Measurements from ENCODE around the gene DNAH7. TPM values are rescaled to one million over a fixed set of nuclear protein-coding genes. Genes with fewer than 3 reads are reported as not detected.

Gene DNAH7
- total RNA-seq, 1 experiment from 2014 or later = 0.09 TPM

- no peak overlapping the region for H2BK5ac ChIP-seq (ENCODE audit: insufficient read length, low read length)
- no CpG with 5 or more reads among the region's 4 CpGs for whole genome bisulfite sequencing (ENCODE audit: extremely low coverage, insufficient read length, low lambda C conversion rate)
- H3K4ac ChIP-seq (ENCODE audit: low read depth, low read length) = no peak overlapping the region
- Mint-ChIP-seq H3K9me3 (no peaks in the 10 kb centered on the region), H3K4me1 (peaks cover 37 to 50% of the 10 kb centered on the region in 2 experiments), H3K27ac (peak overlapping the region in 1 of 3 experiments; percentile 29; a peak in 2 of 7 replicates), H3K4me3 (no peak overlapping the region), H3K27me3 (ENCODE audit: low read depth) (no peaks in the 10 kb centered on the region), H3K36me3 (ENCODE audit: insufficient read depth in 1 of 3, low read depth in 3 of 3) (no peaks in the 10 kb centered on the region)
- H3K56ac ChIP-seq (ENCODE audit: insufficient read length, low read depth, low read length) = no peak overlapping the region
- no peaks in the 10 kb centered on the region for H3K9me3 ChIP-seq (ENCODE audit: control insufficient read depth, low read depth, low read length)
- no peak overlapping the region for H2AK5ac ChIP-seq (ENCODE audit: insufficient read length, low read length)
- no peaks in the 10 kb centered on the region for H3K27me3 ChIP-seq (ENCODE audit: insufficient read depth, low read length)
- no peak overlapping the region for H2BK15ac ChIP-seq (ENCODE audit: low read depth, low read length)
- no peak for DNase-seq
- no peak overlapping the region for H2BK120ac ChIP-seq (ENCODE audit: low read depth, low read length, poor library complexity, severe bottlenecking)
- H3K14ac ChIP-seq (ENCODE audit: insufficient read depth, low read length) = no peak overlapping the region
- H2BK12ac ChIP-seq (ENCODE audit: insufficient read length, low read depth, low read length) = no peak overlapping the region
- no peaks in the 10 kb centered on the region for H3K79me1 ChIP-seq (ENCODE audit: insufficient read depth, low read depth, low read length, poor library complexity, severe bottlenecking)
- H3K79me2 ChIP-seq (ENCODE audit: insufficient read depth, low read length) = no peaks in the 10 kb centered on the region
- TF ChIP-seq CTCF (conservative IDR thresholded peaks at IDR 0.05) = no peak
- H3K4me1 ChIP-seq (ENCODE audit: insufficient read depth, low read length) = peaks cover 5% of the 10 kb centered on the region; the same call in 1 of the 2 replicates
- no peak overlapping the region for H4K91ac ChIP-seq (ENCODE audit: insufficient read length, low read depth, low read length)
- no peak overlapping the region for H3K23ac ChIP-seq (ENCODE audit: insufficient read length, low read depth, low read length)
- H3K23me2 ChIP-seq (ENCODE audit: insufficient read length, low read depth, low read length, poor library complexity, severe bottlenecking) = no peaks in the 10 kb centered on the region
- H3K27ac ChIP-seq (ENCODE audit: insufficient read length, low read depth, low read length) = no peak overlapping the region
- H2BK20ac ChIP-seq (ENCODE audit: low read depth, low read length, poor library complexity, severe bottlenecking) = no peak overlapping the region
- H3K18ac ChIP-seq (ENCODE audit: insufficient read length, low read depth, low read length) = no peak overlapping the region
- H4K8ac ChIP-seq (replicated peaks; ENCODE audit: insufficient read length, low read depth, low read length) = no peak overlapping the region
- no peak overlapping the region for H3T11ph ChIP-seq (ENCODE audit: low read length)
- H3K4me2 ChIP-seq (ENCODE audit: insufficient read depth, insufficient read length, low read length) = no peak overlapping the region
- H2AFZ ChIP-seq (ENCODE audit: low read length) = no peak overlapping the region
- no peak overlapping the region for H4K5ac ChIP-seq (ENCODE audit: insufficient read length, low read depth, low read length)
- H4K20me1 ChIP-seq (ENCODE audit: control insufficient read depth, insufficient read depth, insufficient read length) = no peaks in the 10 kb centered on the region
- H3K9ac ChIP-seq (ENCODE audit: extremely low read depth, insufficient read length, low read length) = no peak overlapping the region
Measured at GRCh38 chr2:195810340-195811098, 258.1 kb downstream of the DNAH7 start.

All from H9 (cell line).